Measurements from ENCODE around the gene NTM.

NTM gene

GRCh38 chr11:131468565-131468964 is 98.2 kb downstream of the NTM start:
- Histone ChIP-seq H3K27me3 (ENCODE audit: control insufficient read depth, insufficient read depth, low read length) (no peaks in the 10 kb centered on the region), H3K36me3 (ENCODE audit: control insufficient read depth, insufficient read depth, low read length) (no peaks in the 10 kb centered on the region), H3K9ac (ENCODE audit: low read depth, low read length) (no peak overlapping the region), H3K9me3 (ENCODE audit: control insufficient read depth, insufficient read depth, low read length) (no peaks in the 10 kb centered on the region), H3K4me3 (ENCODE audit: low read depth, low read length) (no peak overlapping the region), H3K4me1 (ENCODE audit: control insufficient read depth, insufficient read depth, low read length) (peaks cover 4% of the 10 kb centered on the region)

- Histone ChIP-seq H3K9me3 (ENCODE audit: control insufficient read depth, insufficient read depth, low read length) (no peaks in the 10 kb centered on the region), H3K36me3 (ENCODE audit: control insufficient read depth, insufficient read depth, low read length) (no peaks in the 10 kb centered on the region), H3K4me3 (ENCODE audit: low read depth, low read length) (no peak overlapping the region), H3K4me1 (ENCODE audit: control insufficient read depth, insufficient read depth, low read length) (peaks cover 4% of the 10 kb centered on the region), H3K27me3 (ENCODE audit: control insufficient read depth, insufficient read depth, low read length) (no peaks in the 10 kb centered on the region), H3K9ac (ENCODE audit: low read depth, low read length) (no peak overlapping the region)
Observed at GRCh38 chr11:131470216-131470925, 100.0 kb downstream of the NTM start.

- Histone ChIP-seq H3K9ac (ENCODE audit: low read depth, low read length) (no peak overlapping the region), H3K4me3 (ENCODE audit: low read depth, low read length) (no peak overlapping the region), H3K4me1 (ENCODE audit: control insufficient read depth, insufficient read depth, low read length) (no peaks in the 10 kb centered on the region), H3K36me3 (ENCODE audit: control insufficient read depth, insufficient read depth, low read length) (no peaks in the 10 kb centered on the region), H3K27me3 (ENCODE audit: control insufficient read depth, insufficient read depth, low read length) (no peaks in the 10 kb centered on the region), H3K9me3 (ENCODE audit: control insufficient read depth, insufficient read depth, low read length) (no peaks in the 10 kb centered on the region)
Observed at GRCh38 chr11:131471976-131472375, 101.6 kb downstream of the NTM start.

- Histone ChIP-seq H3K36me3 (ENCODE audit: control insufficient read depth, insufficient read depth, low read length) (no peaks in the 10 kb centered on the region), H3K9me3 (ENCODE audit: control insufficient read depth, insufficient read depth, low read length) (no peaks in the 10 kb centered on the region), H3K4me1 (ENCODE audit: control insufficient read depth, insufficient read depth, low read length) (no peaks in the 10 kb centered on the region), H3K4me3 (ENCODE audit: low read depth, low read length) (no peak overlapping the region), H3K27me3 (ENCODE audit: control insufficient read depth, insufficient read depth, low read length) (no peaks in the 10 kb centered on the region), H3K9ac (ENCODE audit: low read depth, low read length) (no peak overlapping the region)
Observed at GRCh38 chr11:131474947-131475346, 104.5 kb downstream of the NTM start.

- Histone ChIP-seq H3K36me3 (ENCODE audit: control insufficient read depth, insufficient read depth, low read length) (no peaks in the 10 kb centered on the region), H3K27me3 (ENCODE audit: control insufficient read depth, insufficient read depth, low read length) (no peaks in the 10 kb centered on the region), H3K9me3 (ENCODE audit: control insufficient read depth, insufficient read depth, low read length) (no peaks in the 10 kb centered on the region), H3K4me1 (ENCODE audit: control insufficient read depth, insufficient read depth, low read length) (no peaks in the 10 kb centered on the region), H3K4me3 (ENCODE audit: low read depth, low read length) (no peak overlapping the region), H3K9ac (ENCODE audit: low read depth, low read length) (no peak overlapping the region)
Observed at GRCh38 chr11:131476266-131476665, 105.9 kb downstream of the NTM start.

GRCh38 chr11:131478341-131478740 is 107.9 kb downstream of the NTM start:
- no peak overlapping the region for H3K4me3 ChIP-seq (ENCODE audit: low read depth, low read length)
- H3K4me1 ChIP-seq (ENCODE audit: control insufficient read depth, insufficient read depth, low read length): no peaks in the 10 kb centered on the region
- H3K36me3 ChIP-seq (ENCODE audit: control insufficient read depth, insufficient read depth, low read length): no peaks in the 10 kb centered on the region
- no peaks in the 10 kb centered on the region for H3K9me3 ChIP-seq (ENCODE audit: control insufficient read depth, insufficient read depth, low read length)
- H3K9ac ChIP-seq (ENCODE audit: low read depth, low read length): no peak overlapping the region
- no peaks in the 10 kb centered on the region for H3K27me3 ChIP-seq (ENCODE audit: control insufficient read depth, insufficient read depth, low read length)

- no peak overlapping the region for H3K4me3 ChIP-seq (ENCODE audit: low read depth, low read length)
- H3K27me3 ChIP-seq (ENCODE audit: control insufficient read depth, insufficient read depth, low read length): no peaks in the 10 kb centered on the region
Observed at GRCh38 chr11:131481303-131481702, 110.9 kb downstream of the NTM start.

GRCh38 chr11:131481971-131482370 is 111.6 kb downstream of the NTM start:
- no peak overlapping the region for H3K9ac ChIP-seq (ENCODE audit: low read depth, low read length)
- no peaks in the 10 kb centered on the region for H3K4me1 ChIP-seq (ENCODE audit: control insufficient read depth, insufficient read depth, low read length)
- no peaks in the 10 kb centered on the region for H3K9me3 ChIP-seq (ENCODE audit: control insufficient read depth, insufficient read depth, low read length)
- H3K27me3 ChIP-seq (ENCODE audit: control insufficient read depth, insufficient read depth, low read length): no peaks in the 10 kb centered on the region
- no peak overlapping the region for H3K4me3 ChIP-seq (ENCODE audit: low read depth, low read length)
- H3K36me3 ChIP-seq (ENCODE audit: control insufficient read depth, insufficient read depth, low read length): no peaks in the 10 kb centered on the region

More at GRCh38 chr11:131481303-131481702, 110.9 kb downstream of the NTM start:
- Histone ChIP-seq H3K4me1 (ENCODE audit: control insufficient read depth, insufficient read depth, low read length) (no peaks in the 10 kb centered on the region), H3K9ac (ENCODE audit: low read depth, low read length) (no peak overlapping the region), H3K9me3 (ENCODE audit: control insufficient read depth, insufficient read depth, low read length) (no peaks in the 10 kb centered on the region), H3K36me3 (ENCODE audit: control insufficient read depth, insufficient read depth, low read length) (no peaks in the 10 kb centered on the region)

- Histone ChIP-seq H3K27me3 (ENCODE audit: control insufficient read depth, insufficient read depth, low read length) (no peaks in the 10 kb centered on the region), H3K9ac (ENCODE audit: low read depth, low read length) (no peak overlapping the region), H3K9me3 (ENCODE audit: control insufficient read depth, insufficient read depth, low read length) (no peaks in the 10 kb centered on the region), H3K36me3 (ENCODE audit: control insufficient read depth, insufficient read depth, low read length) (no peaks in the 10 kb centered on the region), H3K4me3 (ENCODE audit: low read depth, low read length) (no peak overlapping the region), H3K4me1 (ENCODE audit: control insufficient read depth, insufficient read depth, low read length) (no peaks in the 10 kb centered on the region)
Observed at GRCh38 chr11:131483453-131483852, 113.0 kb downstream of the NTM start.

- Histone ChIP-seq H3K27me3 (ENCODE audit: control insufficient read depth, insufficient read depth, low read length) (no peaks in the 10 kb centered on the region), H3K4me3 (ENCODE audit: low read depth, low read length) (no peak overlapping the region), H3K4me1 (ENCODE audit: control insufficient read depth, insufficient read depth, low read length) (no peaks in the 10 kb centered on the region), H3K9me3 (ENCODE audit: control insufficient read depth, insufficient read depth, low read length) (no peaks in the 10 kb centered on the region), H3K9ac (ENCODE audit: low read depth, low read length) (no peak overlapping the region), H3K36me3 (ENCODE audit: control insufficient read depth, insufficient read depth, low read length) (no peaks in the 10 kb centered on the region)
Observed at GRCh38 chr11:131483877-131484276, 113.5 kb downstream of the NTM start.

- no peaks in the 10 kb centered on the region for H3K27me3 ChIP-seq (ENCODE audit: control insufficient read depth, insufficient read depth, low read length)
- H3K9ac ChIP-seq (ENCODE audit: low read depth, low read length): no peak overlapping the region
- H3K4me3 ChIP-seq (ENCODE audit: low read depth, low read length): no peak overlapping the region
- H3K36me3 ChIP-seq (ENCODE audit: control insufficient read depth, insufficient read depth, low read length): no peaks in the 10 kb centered on the region
- no peaks in the 10 kb centered on the region for H3K9me3 ChIP-seq (ENCODE audit: control insufficient read depth, insufficient read depth, low read length)
- H3K4me1 ChIP-seq (ENCODE audit: control insufficient read depth, insufficient read depth, low read length): no peaks in the 10 kb centered on the region
Observed at GRCh38 chr11:131486100-131486499, 115.7 kb downstream of the NTM start.

- H3K36me3 ChIP-seq (ENCODE audit: control insufficient read depth, insufficient read depth, low read length): no peaks in the 10 kb centered on the region
- no peaks in the 10 kb centered on the region for H3K27me3 ChIP-seq (ENCODE audit: control insufficient read depth, insufficient read depth, low read length)
- no peak overlapping the region for H3K4me3 ChIP-seq (ENCODE audit: low read depth, low read length)
- no peaks in the 10 kb centered on the region for H3K9me3 ChIP-seq (ENCODE audit: control insufficient read depth, insufficient read depth, low read length)
- H3K4me1 ChIP-seq (ENCODE audit: control insufficient read depth, insufficient read depth, low read length): no peaks in the 10 kb centered on the region
- no peak overlapping the region for H3K9ac ChIP-seq (ENCODE audit: low read depth, low read length)
Observed at GRCh38 chr11:131486937-131487635, 116.7 kb downstream of the NTM start.
